HepG2 (cell line): ENCODE results near the gene GMNN.
"Not testable (repeated sequence)": the region's sequence is repeated elsewhere in the genome, so short reads cannot be mapped to it uniquely, and the experiment has no call there.

Experiments used
- ASH2L ChIP-seq: fragments of 300-600, 200-600 bp; sonication (generic); IDR thresholded peaks from 2 replicates; pipeline ENCODE4 v1.7.0; 2017; ENCODE audit warnings: low read depth, mild to moderate bottlenecking, moderate library complexity, mixed read lengths, low read length; ENCODE audit not compliant: insufficient read length
- CSRNP2 ChIP-seq: sonication (generic); formaldehyde crosslinking; conservative IDR thresholded peaks from 2 replicates; pipeline ENCODE4 v1.8.0; 2022; ENCODE audit warnings: low read depth, missing genetic modification reagents
- IRF1 ChIP-seq: sonication (generic); formaldehyde crosslinking; IDR thresholded peaks from 2 replicates; pipeline ENCODE4 v1.4.0; 2020; ENCODE audit warnings: low read depth, mild to moderate bottlenecking, missing genetic modification reagents
- MEF2D ChIP-seq: sonication (generic); formaldehyde crosslinking; IDR thresholded peaks from 2 replicates; pipeline ENCODE4 v1.5.1; 2020; ENCODE audit warnings: mild to moderate bottlenecking, missing genetic modification reagents
- ZNF768 ChIP-seq: sonication (generic); formaldehyde crosslinking; IDR thresholded peaks from 2 replicates; pipeline ENCODE4 v1.4.0; 2020; ENCODE audit warnings: missing genetic modification reagents
- TF ChIP-seq, protein P1 (sequence below): IDR thresholded peaks from 2 replicates; pipeline ENCODE4 v1.6.1; 2012; ENCODE audit warnings: inconsistent platforms
- TF ChIP-seq, protein P2 (sequence below): sonication (generic); formaldehyde crosslinking; IDR thresholded peaks from 2 replicates; pipeline ENCODE4 v1.4.0; 2020; ENCODE audit warnings: missing genetic modification reagents, borderline replicate concordance

DNA sequence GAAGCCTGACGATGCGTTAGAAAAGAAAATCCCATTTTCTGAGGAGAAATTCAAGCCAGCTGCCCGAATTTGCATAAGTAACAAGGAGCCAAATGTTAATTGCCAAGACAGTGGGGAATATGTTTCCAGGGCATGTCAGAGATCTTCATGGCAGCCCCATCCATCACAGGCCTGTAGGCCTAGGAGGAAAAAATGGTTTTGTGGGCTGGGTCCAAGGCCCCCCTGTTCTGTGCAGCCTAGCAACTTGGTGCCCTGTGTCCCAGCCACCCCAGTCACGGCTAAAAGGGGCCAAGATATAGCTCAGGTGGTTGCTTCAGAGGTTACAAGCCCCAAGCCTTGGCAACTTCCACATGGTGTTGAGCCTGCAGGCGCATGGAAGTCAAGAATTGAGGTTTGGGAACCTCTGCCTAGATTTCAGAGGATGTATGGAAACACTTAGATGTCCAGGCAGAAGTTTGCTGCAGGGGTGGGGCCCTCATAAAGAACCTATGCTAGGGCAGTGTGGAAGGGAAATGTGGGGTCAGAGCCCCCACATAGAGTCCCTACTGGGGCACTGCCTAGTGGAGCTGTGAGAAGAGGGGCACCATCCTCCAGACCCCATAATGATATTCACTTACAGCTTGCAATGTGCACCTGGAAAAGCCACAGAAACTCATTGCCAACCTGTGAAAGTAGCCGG, 43.1 kb upstream of the GMNN start:
- not testable (repeated sequence) for TF ChIP-seq ZNF768 (CRISPR knock-in tag); MEF2D; ASH2L; CSRNP2; IRF1 (CRISPR knock-in tag)
- TF ChIP-seq, protein P1, sequence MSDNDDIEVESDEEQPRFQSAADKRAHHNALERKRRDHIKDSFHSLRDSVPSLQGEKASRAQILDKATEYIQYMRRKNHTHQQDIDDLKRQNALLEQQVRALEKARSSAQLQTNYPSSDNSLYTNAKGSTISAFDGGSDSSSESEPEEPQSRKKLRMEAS, result not testable (repeated sequence)
- TF ChIP-seq, protein P2, sequence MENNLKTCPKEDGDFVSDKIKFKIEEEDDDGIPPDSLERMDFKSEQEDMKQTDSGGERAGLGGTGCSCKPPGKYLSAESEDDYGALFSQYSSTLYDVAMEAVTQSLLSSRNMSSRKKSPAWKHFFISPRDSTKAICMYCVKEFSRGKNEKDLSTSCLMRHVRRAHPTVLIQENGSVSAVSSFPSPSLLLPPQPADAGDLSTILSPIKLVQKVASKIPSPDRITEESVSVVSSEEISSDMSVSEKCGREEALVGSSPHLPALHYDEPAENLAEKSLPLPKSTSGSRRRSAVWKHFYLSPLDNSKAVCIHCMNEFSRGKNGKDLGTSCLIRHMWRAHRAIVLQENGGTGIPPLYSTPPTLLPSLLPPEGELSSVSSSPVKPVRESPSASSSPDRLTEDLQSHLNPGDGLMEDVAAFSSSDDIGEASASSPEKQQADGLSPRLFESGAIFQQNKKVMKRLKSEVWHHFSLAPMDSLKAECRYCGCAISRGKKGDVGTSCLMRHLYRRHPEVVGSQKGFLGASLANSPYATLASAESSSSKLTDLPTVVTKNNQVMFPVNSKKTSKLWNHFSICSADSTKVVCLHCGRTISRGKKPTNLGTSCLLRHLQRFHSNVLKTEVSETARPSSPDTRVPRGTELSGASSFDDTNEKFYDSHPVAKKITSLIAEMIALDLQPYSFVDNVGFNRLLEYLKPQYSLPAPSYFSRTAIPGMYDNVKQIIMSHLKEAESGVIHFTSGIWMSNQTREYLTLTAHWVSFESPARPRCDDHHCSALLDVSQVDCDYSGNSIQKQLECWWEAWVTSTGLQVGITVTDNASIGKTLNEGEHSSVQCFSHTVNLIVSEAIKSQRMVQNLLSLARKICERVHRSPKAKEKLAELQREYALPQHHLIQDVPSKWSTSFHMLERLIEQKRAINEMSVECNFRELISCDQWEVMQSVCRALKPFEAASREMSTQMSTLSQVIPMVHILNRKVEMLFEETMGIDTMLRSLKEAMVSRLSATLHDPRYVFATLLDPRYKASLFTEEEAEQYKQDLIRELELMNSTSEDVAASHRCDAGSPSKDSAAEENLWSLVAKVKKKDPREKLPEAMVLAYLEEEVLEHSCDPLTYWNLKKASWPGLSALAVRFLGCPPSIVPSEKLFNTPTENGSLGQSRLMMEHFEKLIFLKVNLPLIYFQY (CRISPR knock-in tag), result not testable (repeated sequence)
